Activated T-cell treated with anti-CD3 and anti-CD28 coated beads for 4 hours (primary cell): ENCODE data around the gene FANCC.

Experiments used
- DNase-seq: peaks from one replicate; pipeline ENCODE4 v3.0.0-alpha.2; 2020

The FANCC gene

GRCh38 chr9:95058121-95058785 is 259.3 kb downstream of the FANCC start:
- DNase-seq, result no peak

DNA sequence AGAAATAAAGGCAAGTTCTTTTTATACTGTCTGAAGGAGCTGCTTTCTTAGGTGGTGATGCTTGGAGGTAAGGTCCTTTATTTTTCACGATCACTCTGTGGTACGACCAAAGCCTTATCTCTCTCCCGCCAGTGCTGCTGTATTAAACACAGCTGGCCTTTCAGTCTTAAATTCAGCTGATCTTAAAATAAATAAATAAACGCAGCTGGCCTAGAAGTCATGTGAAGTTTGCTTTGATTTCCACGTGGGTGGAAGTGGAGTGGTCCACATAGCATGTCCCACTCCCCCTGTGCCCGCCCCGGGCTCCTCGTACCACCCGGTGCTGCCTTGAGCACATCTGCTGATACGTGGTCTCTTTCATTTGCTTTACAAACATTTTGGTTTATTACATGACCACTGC is 260.4 kb downstream of the FANCC start:
- no peak for DNase-seq

GRCh38 chr9:95055851-95056551 is 261.5 kb downstream of the FANCC start:
- no peak for DNase-seq

DNA sequence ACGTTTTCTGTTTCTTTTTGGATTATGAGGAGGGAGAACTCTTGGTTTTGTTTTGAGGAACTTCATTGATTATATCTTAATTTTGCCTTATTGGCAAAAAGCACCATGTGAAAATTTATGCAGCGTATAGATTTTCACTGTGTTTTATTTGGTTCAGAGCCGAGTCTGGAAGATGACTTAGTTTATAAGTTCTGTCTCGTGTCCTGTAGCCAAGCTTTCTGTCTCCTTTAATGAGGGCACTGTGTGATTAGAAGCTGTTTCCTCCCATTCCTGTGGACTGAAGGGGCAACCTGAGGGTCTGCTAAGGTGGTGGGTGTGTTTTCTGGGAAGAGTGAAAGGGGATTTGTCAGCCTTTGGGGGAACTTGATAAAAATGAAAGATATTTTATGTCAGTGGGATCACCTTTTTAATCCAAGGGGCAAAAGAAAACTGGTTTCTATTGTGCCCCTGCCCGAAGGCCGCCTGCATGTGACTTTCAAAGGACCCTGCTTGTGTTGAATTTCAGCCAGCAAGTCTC is 262.1 kb downstream of the FANCC start:
- DNase-seq, result no peak

- no peak for DNase-seq
Measured at GRCh38 chr9:95053611-95054570, 263.6 kb downstream of the FANCC start.

DNA sequence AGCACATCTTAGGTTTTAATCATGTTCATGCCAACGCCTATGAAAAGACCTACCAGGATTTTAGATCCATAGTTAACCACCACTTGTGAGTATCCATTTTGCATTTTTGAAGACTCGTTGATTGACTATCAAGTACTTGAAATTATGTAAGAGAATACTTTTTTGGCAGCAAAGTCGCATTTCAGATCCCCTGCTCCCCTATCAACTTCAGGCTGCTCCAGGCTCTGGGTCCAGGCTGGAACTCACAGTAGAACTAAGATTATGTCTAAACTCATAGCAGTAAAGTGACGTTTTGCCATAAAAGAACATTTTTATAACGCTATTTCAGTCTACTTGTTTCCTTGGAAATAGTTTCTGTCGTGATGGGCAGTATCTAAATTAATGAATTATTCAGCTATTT is 267.7 kb downstream of the FANCC start:
- DNase-seq, result no peak
